HG03558 (cell line): Measurements from ENCODE around the gene LMCD1.
A peak's percentile ranks its signal among the peaks of the same experiment; 100 is the strongest.

Experiments used
- ATAC-seq: cut with Tn5 transposase; IDR thresholded peaks from one replicate; pipeline ENCODE4 v1.9.1; 2021; ENCODE audit warnings: moderate number of reproducible peaks; ENCODE audit not compliant: unreplicated experiment; ENCODE audit errors: extremely low read depth

The LMCD1 gene, protein sequence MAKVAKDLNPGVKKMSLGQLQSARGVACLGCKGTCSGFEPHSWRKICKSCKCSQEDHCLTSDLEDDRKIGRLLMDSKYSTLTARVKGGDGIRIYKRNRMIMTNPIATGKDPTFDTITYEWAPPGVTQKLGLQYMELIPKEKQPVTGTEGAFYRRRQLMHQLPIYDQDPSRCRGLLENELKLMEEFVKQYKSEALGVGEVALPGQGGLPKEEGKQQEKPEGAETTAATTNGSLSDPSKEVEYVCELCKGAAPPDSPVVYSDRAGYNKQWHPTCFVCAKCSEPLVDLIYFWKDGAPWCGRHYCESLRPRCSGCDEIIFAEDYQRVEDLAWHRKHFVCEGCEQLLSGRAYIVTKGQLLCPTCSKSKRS

DNA sequence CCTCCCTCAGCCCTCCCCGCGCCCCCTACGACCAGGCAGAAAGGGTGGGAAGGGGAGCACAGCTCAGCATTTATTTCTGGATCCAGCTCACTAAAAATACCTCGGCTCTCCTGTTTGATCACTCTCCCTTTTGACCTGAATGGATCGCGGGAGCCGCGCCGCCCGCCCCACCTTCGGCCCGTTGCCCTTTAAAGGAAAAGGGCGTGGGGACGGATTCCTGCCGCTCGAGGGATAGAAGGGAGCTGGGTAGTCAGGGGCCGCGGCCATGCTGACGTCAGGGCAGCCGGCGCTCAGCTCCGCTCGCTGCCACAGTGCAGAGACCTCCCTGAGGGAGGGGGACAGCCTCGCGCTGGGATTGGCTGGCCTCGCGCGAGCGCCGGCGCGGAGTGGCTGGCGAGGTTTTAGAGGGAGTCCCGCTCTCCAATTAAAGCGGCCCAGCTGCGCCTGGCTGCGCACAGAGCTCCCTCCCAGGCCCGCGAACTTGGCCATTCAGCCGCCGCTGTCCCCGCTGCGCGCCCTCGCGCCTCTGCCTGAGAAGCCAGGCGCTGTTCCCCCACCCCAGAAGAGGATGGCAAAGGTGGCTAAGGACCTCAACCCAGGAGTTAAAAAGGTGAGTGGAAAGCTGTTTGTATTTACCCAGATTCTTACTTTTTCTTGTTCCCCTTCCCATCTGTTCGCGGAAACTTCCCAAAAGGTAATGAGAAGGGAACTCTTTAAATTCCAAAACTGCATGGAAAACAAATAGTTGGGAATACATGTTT, at the start of gene LMCD1:
Gene LMCD1, plus strand, starts transcription at position 453 of the 761 bp plus-strand sequence. Its CDS starts 116 bp downstream, at position 569.
- ATAC-seq = peak; percentile 90

DNA sequence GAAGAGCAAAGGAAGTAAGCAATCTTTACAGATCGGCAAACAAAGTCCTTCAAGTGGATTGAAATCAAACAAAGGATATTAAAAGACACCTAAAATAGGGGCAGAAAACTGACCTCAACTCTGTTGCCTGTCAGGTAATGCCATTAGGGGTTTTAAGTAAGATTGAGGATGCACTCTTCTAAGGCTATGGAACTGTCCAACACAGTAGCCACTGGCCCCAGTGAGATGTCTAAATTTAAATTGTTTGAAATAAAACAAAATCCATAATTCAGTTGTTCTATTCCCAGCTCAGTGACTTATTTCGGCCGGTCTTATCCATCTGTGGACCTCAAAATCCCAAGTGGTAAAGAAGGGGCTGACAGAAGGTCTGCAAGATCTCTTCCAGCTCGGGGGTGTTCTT, 49.5 kb upstream of the LMCD1 start:
- no peak for ATAC-seq

DNA sequence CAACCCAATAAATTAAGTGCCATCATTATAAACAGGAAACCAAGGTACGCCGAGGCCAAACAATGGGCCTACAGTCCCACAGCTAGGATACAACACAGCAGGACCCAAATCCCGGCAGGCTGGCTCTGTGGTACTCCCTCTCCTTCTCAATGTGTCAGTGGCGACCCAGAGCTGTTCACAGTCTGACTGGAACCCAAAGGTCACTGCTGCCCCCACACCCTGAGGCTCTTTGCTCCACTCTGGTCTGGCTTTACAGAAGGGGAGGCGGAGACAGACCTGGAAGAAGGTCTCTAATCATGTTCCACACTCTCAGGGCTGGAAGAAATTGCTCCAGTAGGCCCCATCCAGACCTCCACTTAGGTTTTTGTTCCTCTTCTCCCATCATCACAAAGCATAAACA, 48.5 kb upstream of the LMCD1 start:
- no peak for ATAC-seq

DNA sequence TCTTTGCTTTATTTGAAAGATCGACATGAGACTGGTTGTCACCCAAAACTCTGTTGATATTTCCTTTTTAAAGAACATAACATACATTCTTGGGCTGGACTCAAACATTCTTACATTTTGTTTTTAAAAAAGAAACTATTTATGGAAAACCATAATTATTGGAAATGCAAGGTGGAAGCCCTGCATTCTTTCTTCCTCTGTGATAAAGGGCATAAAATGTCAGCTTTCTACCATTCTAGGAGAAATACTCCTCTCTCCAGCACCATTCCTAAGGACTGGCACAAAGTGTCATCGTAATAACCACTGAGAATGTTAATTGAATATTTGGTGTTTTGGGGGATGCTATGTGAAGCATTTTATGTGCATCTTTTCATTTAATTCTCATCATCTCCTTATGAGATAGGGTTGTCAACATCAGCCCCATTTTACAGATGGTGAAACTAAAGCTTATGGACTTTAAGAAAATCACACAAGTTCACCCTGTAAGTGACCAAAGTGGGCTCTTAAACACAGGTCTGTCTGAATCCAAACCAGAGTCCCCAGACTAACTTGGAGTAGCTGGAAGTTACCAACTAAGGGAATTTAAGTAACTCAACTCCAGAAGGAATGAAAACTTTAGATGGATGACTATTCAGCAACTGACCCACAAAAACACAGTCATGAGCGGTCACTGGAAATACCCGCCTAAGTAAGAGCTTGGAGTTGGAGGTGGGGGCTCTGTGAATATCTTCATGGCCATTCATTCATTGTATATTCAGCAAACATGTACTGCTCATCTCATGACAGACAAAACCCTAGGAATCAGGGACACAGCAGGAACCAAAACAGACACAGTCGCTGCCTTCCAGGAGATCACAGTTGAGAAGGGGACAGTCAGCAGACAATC, 45.9 kb upstream of the LMCD1 start:
- no peak for ATAC-seq

DNA sequence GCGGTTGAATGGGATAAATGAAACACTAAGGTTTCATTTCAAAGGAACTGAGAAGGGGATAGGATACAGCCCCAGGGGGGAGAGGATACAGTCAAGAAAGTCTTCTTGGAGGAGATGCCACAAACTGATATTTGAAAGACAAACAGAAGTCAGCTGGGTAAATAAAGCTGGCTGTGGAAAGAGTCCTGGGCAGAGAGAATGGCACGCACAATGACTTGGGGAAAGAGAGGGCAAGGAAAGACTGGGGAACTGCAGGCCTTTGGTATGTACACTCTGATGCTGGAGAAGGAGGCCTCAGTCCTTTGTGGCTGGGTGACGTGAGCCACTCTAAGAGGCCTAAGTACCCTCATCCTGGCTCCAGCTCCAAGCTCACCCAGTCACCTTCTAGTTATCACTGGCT, 45.2 kb upstream of the LMCD1 start:
- ATAC-seq = no peak

DNA sequence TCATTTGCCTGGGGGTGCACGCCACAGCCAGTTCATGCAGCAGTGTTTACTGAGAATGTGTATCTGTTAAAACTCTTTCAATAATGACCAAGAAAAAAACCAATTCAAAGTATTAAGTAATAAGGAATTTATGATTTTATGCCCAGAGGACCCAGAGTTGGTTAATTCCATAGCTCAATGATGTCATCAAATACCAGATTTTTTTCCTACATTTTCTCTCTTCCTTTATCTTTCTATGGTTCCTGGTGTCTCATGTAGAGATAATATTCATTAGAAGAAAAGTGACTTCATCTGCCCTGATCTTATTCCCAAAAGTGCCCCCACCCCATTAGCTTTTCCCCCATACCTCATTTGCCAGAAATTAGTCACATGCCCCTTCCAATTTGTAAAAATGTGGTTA, 44.6 kb upstream of the LMCD1 start:
- no peak for ATAC-seq

DNA sequence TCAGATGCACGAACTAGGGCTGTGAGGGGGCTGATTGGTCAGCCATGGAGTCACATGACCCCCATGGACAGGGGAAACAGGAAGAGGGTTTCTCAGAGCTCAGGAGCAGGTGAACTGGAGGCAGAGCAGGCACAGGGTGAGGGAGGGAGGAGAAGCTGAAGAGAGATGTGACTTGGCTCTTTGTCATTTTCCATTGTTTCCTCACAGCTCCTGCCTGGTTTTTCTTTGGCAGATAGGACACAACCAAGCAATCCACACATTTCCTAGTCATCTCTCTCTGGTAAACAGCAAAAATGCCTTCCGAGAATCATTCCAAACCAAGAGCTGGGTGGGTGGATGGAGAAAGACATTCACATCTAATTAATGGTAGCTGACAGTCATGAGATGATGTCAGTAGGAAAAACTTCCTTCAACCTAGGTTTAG, 43.4 kb upstream of the LMCD1 start:
- no peak for ATAC-seq

DNA sequence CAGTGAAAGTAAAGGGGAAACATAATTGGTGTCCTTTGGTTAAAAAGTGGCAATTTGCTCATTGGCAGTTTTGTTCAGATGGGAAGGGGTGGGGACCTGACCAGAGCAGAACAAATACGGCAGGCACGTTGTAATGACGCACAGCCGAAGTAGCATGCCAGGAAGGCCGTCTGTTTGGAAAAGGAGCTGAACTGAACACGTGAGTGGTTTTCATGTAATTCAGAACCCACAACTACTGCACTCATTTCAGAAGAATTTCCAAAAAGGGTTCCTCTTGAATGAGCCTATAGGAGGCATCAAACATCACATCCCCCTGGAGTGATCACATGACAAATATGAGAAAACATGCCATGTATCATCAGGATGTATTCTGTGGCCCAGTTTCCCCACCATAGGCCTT, 42.9 kb upstream of the LMCD1 start:
- ATAC-seq = no peak

DNA sequence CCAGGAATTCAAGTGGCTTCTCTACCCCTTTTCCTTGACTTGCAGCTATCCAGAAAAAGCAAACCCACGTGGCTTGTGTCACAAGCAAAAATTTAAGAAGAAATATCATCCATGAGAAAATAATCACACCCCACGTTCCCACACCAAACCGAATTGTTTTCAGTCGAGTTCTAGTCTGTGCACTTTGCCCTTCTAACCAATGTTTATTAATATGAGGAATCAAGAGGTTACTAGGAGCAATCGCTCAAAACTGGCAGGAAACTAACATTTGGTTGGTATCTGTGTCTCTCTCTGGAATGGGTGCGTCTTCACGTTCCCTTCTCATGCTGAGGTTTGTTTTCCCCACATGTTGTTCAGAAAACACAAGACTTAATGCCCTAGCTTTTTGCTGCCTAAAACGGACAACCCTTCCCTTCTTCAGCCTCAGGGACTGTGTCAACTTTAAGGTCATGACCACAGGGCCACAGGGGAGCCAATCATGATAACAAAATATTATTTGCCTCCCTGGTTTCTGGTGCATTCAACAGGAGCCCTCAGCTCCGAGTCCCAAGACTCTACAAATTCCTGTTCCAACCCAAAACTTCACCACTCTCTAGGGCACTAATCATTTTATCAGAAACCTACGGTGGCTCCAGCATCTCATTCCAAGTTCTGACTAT, 41.4 kb upstream of the LMCD1 start:
- ATAC-seq = no peak

DNA sequence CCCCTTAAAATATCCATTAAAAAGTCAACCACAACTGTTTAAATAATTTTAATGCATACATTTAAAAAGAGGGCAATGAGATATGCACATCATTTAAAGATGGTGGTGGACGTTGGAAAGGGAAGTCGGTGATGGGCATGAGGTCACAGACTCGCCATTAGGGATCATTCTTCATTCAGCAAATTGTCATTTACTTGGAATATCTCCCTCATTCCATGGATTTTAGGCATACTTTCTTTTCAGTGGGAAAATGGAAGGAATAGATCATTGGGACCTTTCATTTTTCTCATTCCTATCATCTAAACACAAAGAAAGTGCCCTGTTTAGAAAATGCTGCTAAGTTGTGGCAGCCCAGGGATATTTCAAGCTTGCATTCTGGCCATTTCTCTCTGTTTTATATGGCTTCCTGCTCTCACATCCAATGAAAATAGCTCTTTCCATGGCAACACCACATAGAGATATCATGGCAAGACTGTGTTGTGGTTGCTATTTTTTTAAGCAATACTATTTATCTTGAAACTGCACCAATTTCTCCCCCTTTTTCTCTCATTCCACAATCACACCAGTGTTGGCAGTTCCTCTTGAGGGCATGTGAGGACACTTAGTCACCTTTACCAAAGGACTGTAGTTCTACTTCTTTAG, 40.7 kb upstream of the LMCD1 start:
- no peak for ATAC-seq

DNA sequence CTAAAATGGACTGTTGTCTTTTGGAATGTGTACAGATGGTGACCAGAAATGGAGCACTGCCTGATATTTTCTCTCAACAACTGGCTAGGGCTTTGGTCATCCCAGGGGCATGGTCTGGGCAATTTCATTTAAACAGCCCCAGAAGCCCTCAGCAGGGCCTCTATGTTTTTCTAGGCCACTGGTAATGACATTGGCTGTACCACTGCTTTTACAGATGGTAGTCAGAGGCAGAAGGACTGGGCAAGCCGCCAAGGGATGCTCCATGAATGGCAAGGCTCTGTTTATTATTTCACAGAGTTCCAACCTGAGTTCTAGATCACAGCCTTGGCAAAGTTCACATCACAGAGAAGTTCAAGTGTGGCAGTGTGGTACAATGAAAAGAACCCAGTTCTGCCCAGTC, 37.0 kb upstream of the LMCD1 start:
- no peak for ATAC-seq

DNA sequence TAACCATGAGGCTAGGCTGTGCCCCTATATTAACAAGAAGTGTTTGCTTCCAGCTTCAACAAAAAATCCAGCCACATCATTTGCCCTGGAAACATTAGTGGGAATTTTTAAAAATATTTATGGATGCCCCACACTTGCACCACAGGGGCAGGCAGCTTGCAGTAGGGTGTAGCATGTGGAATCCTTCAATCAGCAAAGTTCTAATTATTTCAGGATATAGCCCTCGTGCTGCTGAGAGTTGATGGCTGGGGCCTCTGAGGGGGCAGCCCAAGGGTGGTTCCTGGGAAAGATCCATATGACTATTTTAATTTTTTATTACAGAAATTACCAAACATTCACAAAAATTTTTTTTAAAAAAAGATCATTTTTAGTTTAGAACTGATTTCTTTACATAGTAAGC, 35.1 kb upstream of the LMCD1 start:
- no peak for ATAC-seq

DNA sequence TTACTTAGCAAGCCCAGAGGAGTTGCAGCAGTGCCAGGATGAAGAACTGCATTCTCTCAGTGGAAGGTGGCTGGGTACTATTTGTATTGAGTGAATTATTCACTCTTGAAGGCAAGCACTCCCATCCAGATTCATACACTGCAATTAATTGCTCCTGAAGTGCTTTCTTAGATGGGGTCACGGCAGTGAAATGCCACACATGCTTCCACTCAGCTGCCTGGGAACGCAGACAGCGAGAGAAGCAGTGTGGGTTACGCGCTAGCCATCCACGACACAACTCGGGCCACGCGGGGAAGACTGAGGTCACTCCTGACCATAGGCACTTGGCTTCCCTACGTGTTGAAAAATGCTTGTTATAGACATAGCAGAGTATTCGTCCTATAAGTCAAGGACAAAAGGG, 30.8 kb upstream of the LMCD1 start:
- no peak for ATAC-seq

DNA sequence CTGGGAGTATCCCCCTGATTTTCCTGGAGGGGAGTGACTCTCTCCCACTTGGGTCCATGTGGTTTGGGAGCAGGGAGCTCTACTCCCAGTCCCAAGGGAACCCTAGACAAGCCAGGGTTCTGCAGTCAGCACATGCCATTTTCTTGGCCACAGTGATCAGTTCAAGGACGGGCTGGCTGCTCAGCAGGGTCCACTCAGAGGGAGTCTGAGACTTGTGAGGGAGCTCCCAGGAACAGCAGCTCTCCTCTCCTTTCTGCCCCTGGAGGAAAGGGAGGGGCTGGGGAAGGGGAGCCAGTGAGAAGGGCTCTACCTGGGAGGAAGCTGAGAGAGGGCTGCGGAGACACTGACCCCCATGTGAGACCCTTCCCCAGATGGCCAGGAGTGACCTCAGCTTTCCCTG, 29.1 kb upstream of the LMCD1 start:
- no peak for ATAC-seq

DNA sequence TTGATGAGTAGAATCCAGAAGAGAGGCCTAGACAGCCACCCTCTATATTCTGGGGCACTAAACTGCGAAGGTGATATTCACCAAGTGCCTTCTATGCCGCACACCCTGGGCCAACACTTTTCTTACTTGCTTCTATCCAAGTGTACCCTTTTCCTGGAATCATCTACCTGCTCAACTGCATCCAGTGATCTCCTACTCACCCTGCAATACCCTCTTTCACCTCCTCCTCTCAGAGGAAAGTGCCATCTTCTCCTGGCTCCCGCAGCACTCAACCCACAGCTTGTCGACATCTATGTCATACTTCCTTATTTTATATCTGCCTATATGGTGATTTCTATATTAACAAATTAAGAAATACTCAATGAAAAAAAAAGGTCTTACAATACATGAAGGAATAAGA, 28.6 kb upstream of the LMCD1 start:
- no peak for ATAC-seq

DNA sequence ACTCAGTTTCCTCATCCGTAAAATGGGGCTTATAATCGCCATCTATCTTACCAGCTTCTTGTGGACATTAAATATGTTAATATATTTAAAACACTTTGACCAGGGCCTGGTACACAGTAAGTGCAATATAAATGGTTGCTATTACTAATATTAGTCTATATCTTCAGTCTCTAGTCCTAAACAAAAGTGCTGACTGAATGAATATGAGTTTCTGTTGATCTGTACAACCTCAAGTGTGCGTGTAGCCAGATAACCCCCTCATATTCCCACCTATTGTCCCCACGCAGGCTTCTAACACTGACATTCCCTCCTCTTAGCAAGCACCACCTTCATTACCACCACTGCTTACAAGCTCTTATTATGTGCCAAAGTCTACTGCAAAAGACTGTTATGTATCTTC, 27.6 kb upstream of the LMCD1 start:
- ATAC-seq = no peak

DNA sequence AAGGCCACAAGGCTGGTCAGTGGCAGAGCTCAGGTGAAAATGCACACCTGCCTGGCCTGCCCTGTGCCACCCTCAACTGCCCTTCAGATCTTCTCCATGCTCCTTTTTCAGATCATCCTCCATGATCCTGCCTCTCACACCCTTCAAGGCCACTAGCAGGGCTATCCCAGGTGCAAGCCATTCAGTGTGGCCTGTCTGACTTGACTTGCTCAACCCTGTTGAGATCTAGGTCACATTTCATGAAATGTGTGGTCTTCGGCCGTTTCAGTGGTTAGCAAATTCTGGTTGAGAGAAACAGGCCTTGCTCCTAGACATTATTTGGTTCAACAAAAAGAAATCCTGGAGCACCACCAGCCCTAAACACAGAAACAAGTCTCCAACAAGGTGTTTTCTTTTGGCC, 26.6 kb upstream of the LMCD1 start:
- ATAC-seq = no peak

DNA sequence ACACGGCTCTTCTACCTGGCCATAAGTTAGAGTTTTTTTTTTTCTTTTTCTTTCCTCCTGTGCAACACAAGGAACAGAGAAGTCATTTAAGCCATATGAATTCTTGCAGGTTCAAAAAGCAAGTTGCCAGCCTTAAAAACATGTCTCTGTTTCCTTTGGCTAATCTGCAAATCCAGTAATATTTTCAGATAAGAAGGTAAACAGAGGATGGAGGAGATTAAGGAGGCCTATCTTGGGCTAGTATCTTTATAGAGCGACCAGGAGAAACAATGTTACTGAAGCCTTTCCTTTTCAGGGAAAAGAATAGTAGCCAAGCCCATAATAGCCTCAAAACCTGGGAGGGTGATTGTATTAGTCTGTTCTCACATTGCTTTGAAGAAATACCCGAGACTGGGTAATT, 20.9 kb upstream of the LMCD1 start:
- ATAC-seq = no peak

DNA sequence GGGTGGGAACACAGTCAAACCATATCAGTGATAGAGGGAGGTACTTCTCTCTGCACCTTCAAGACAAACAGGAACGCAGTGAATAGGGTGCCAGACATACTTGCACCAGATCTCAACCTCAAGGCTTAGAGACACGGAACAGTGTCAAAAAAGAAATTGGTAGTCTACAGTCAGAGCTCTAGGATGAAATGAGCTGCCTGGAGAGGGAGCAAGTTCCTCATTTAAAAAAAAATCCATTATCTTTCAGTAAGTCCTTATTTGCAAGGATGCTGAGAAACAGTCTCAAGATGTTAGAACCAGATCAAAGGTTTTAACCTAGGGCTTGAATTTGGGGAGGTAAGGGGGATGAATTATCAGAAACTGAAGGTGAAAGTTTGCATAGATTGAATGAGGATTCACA, 20.2 kb upstream of the LMCD1 start:
- ATAC-seq = no peak

DNA sequence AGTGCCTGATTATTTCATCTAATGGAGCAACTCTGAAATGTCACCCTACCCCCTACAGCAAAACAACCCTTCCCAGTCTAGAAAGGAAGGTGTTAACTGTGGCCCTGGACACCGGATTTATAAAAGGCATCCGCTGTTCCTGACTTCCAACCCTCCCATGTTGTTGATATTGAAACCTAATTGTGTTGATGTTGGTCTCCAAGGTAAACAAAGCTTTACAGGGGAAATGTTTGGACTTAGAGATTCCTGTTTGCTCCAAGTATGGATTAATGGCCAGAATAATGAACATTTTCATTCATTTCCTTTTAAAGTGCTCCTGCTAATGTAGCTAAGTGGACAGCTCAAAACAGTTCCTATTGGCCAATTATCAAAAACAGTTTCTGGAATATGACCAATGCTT, 19.4 kb upstream of the LMCD1 start:
- ATAC-seq = no peak
